ENCODE measurements around the gene AMMECR1. TPM values are rescaled to one million over a fixed set of nuclear protein-coding genes. Genes with fewer than 3 reads are reported as not detected.

Gene AMMECR1
- total RNA-seq, 1 donor from 2014 or later, result 16.7 TPM

- DNase-seq (ENCODE audit: low read depth), result no peak
- no peak for TF ChIP-seq CTCF (conservative IDR thresholded peaks at IDR 0.05; ENCODE audit: low read depth, low read length)
- no peak overlapping the region for H3K4me3 ChIP-seq (ENCODE audit: low read depth, low read length)
These were observed 135.0 kb downstream of the AMMECR1 start for GRCh38 chrX:110182865-110183264.

- no peak overlapping the region for H3K4me3 ChIP-seq (ENCODE audit: low read depth, low read length)
- DNase-seq (ENCODE audit: low read depth), result no peak
- no peak for TF ChIP-seq CTCF (conservative IDR thresholded peaks at IDR 0.05; ENCODE audit: low read depth, low read length)
These were observed 135.5 kb downstream of the AMMECR1 start for GRCh38 chrX:110182362-110182761.

- TF ChIP-seq CTCF (conservative IDR thresholded peaks at IDR 0.05; ENCODE audit: low read depth, low read length), result no peak
- no peak overlapping the region for H3K4me3 ChIP-seq (ENCODE audit: low read depth, low read length)
- no peak for DNase-seq (ENCODE audit: low read depth)
These were observed 136.3 kb downstream of the AMMECR1 start for GRCh38 chrX:110181459-110182137.

GRCh38 chrX:110180928-110181310 is 137.0 kb downstream of the AMMECR1 start:
- no peak for TF ChIP-seq CTCF (conservative IDR thresholded peaks at IDR 0.05; ENCODE audit: low read depth, low read length)
- no peak overlapping the region for H3K4me3 ChIP-seq (ENCODE audit: low read depth, low read length)
- DNase-seq (ENCODE audit: low read depth), result no peak

- DNase-seq (ENCODE audit: low read depth), result no peak
These were observed 137.5 kb downstream of the AMMECR1 start for GRCh38 chrX:110180176-110180927.

GRCh38 chrX:110178179-110178865 is 139.6 kb downstream of the AMMECR1 start:
- no peak for TF ChIP-seq CTCF (conservative IDR thresholded peaks at IDR 0.05; ENCODE audit: low read depth, low read length)
- no peak overlapping the region for H3K4me3 ChIP-seq (ENCODE audit: low read depth, low read length)
- DNase-seq (ENCODE audit: low read depth), result no peak

More at GRCh38 chrX:110180176-110180927, 137.5 kb downstream of the AMMECR1 start:
- no peak overlapping the region for H3K4me3 ChIP-seq (ENCODE audit: low read depth, low read length)
- no peak for TF ChIP-seq CTCF (conservative IDR thresholded peaks at IDR 0.05; ENCODE audit: low read depth, low read length)
